Motor neuron (in vitro differentiated cells): Measurements from ENCODE around the gene ARHGEF25. TPM values are rescaled to one million over a fixed set of nuclear protein-coding genes. Genes with fewer than 3 reads are reported as not detected.
A peak's percentile ranks its signal among the peaks of the same experiment; 100 is the strongest.

ENCODE experiments used
- ATAC-seq, 8 experiments: fragments of 200-7000 bp; cut with Tn5 transposase; replicated peaks in 6 of 8; 2 replicates each; pipeline ENCODE4 v1.8.0; 2021; ENCODE audit warnings: mild to moderate bottlenecking in 8 of 8, moderate library complexity in 8 of 8
- H3K27ac ChIP-seq, 2 donors: fragments of 250-450 bp; sonication (Bioruptor Pico); 2 replicates each; pipeline ENCODE4 v1.9.0; 2021; ENCODE audit warnings: antibody characterized with exemption in 2 of 2, mild to moderate bottlenecking in 2 of 2, moderate library complexity in 1 of 2
- H3K4me1 ChIP-seq, 2 donors: fragments of 250-450 bp; sonication (Bioruptor Pico); replicated peaks in 1 of 2; 2 replicates each; pipeline ENCODE4 v1.6.1; 2021; ENCODE audit warnings: antibody characterized with exemption in 2 of 2, mild to moderate bottlenecking in 2 of 2, moderate library complexity in 1 of 2
- H3K4me3 ChIP-seq, 5 donors: fragments of 250-450 bp; sonication (Bioruptor Pico); 2 replicates each; pipeline ENCODE4 v1.9.0; 2021; ENCODE audit warnings: antibody characterized with exemption in 5 of 5, mild to moderate bottlenecking in 5 of 5, moderate library complexity in 4 of 5
- WGBS, 10 experiments: fragments of 450-650 bp; shearing (Covaris generic); methylation state at CpG; one replicate each; pipeline ENCODE4 v1.0.0; 2022; 5-methylcytosine and 5-hydroxymethylcytosine counted together
- in situ Hi-C, 9 experiments: fragments of 400-800 bp; cut with MboI; loops; one replicate each; pipeline ENCODE4 v1.15.0; 2021; ENCODE audit warnings: low sequenced_read_pairs in 9 of 9, low pct_unique_long_range_greater_than_20kb in 2 of 9; ENCODE audit not compliant: unreplicated experiment in 9 of 9
- total RNA-seq, 8 experiments: library from RNA; unstranded; fragments of 300-600 nt; gene quantifications; 2 replicates each; pipeline versions ENCODE4 v1.2.3 to v1.2.4, GENCODE V29; 2022

ARHGEF25 gene
- total RNA-seq, 8 experiments from 2014 or later, result 16.1 to 28.5 (median 17.9) TPM

DNA sequence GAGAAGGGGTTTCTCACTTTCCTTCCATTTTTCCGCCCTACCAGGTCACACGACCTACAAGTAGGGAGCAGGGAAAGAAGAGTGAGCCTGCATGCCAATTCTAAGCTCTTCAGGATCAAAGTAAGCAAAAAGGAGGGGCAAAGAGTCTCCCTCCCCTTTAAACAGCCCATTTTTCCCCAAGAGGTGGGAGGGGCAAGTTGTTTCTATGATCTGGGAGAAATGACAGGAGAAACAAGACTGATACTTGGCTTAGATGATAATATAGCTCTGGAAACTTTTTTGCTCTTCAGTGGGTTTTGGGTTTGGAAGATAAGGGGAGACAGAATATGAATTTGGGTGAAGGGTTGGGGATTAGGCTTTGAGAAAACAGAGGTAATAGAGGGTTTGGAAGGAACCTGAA, 4.8 kb upstream of the ARHGEF25 start:
- no peak overlapping the region for H3K4me3 ChIP-seq
- H3K27ac ChIP-seq, result no peak overlapping the region
- WGBS, 10 experiments, result 71 to 83% methylated on average over 2 of the region's 2 CpGs; no CpG with 5 or more reads in 8 of the 10 experiments
- peaks cover 27 to 36% of the 10 kb centered on the region in 2 donors for H3K4me1 ChIP-seq
- in situ Hi-C loops, result no loop called here
- no peak for ATAC-seq

DNA sequence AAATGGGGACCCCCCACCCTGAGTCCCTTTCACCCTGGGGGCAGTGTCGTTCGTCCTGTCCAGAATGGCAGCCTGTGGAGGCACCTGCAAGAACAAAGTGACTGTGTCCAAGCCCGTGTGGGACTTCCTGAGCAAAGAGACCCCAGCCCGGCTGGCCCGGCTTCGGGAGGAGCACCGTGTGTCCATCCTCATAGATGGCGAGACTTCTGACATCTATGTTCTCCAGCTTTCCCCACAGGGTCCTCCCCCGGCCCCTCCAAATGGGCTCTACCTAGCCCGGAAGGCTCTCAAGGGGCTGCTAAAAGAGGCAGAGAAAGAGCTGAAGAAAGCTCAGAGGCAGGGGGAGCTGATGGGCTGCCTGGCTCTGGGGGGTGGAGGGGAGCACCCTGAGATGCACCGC, 4.4 kb upstream of the ARHGEF25 start:
- no peak overlapping the region for H3K4me3 ChIP-seq
- ATAC-seq, result no peak
- WGBS, 10 experiments, result 97 to 100% (median 100%) methylated on average over 2 to 5 of the region's 11 CpGs; no CpG with 5 or more reads in 7 of the 10 experiments
- no peak overlapping the region for H3K27ac ChIP-seq
- in situ Hi-C loops, result no loop called here
- H3K4me1 ChIP-seq, result peaks cover 29 to 38% of the 10 kb centered on the region in 2 donors

DNA sequence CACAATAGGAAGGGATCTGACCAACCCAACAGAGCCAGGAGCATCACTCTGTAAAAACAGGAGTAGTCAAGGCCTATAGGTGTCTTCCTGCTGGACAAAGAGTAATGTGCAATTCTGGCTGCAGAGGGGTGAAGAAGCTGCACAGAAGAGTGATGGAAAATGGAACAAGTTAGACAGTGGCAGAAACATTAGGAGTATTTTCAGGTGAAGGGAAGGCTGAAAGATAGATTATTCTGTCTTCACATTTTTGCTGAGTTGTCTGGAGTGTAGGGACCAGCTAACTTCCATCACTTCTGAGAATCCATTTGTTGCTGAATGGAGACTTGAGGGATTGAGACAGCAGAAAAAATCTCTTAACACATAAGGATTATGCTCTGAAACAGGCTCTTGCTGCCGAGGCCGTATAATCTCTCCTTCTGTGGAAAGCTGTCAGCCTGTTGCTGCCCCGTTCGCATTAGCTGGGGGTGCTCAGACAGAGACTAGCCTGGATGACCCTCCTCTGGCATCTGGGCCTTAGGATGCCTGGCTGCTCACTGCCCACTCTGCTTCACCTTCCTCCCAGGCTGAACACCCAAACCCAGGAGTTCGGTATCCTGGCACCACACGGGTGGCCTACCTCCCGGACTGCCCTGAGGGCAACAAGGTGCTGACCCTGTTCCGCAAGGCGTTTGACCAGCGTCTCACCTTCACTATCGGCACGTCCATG, 3.1 kb upstream of the ARHGEF25 start:
- ATAC-seq, result no peak
- in situ Hi-C loops, result no loop called here
- WGBS, 10 experiments, result 77 to 93% (median 85%) methylated on average over 2 to 6 of the region's 12 CpGs; no CpG with 5 or more reads in 6 of the 10 experiments
- peaks cover 39 to 47% of the 10 kb centered on the region in 2 donors for H3K4me1 ChIP-seq
- no peak overlapping the region for H3K27ac ChIP-seq
- H3K4me3 ChIP-seq, result no peak overlapping the region

DNA sequence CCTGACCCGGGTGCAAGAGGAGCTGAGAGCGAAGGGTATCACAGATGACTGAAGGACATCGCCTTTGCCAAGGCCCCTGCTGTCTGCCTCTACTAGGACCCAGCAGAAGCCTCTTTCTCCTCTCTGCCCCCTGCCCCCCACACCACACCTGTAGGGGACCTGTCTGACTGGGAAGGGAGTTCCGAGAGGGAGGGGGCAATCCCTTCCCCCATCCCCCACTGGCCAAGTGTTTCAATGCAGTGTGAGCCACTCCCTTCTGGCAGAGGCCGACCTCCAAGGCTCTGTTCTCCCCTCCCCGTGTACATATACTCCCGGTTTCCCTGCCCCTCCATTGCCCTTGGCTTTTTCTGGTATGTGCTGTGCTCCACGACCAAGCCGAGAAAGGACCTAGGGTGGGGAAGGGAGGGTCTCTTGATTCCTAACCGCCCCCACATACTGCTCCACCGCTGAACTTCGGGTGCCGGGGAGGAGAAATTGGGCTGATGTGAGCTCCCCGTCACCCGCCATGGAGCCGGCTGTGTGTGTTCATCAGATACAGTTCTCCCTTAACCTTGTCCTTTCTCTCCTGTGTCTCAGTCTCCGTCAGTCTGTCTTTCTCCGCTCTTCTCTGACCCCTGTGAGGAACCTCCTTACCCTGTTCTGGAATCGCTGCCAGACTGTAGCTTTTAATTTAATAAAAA, 2.0 kb upstream of the ARHGEF25 start:
- 0 to 73% (median 33%) methylated on average over 1 to 4 of the region's 19 CpGs; no CpG with 5 or more reads in 5 of the 10 experiments for WGBS, 10 experiments
- Histone ChIP-seq H3K4me1 (peaks cover 30 to 38% of the 10 kb centered on the region in 2 donors), H3K4me3 (no peak overlapping the region), H3K27ac (no peak overlapping the region)
- ATAC-seq, result peak in 1 of 8 experiments; percentile 2
- in situ Hi-C loops, result no loop called here

DNA sequence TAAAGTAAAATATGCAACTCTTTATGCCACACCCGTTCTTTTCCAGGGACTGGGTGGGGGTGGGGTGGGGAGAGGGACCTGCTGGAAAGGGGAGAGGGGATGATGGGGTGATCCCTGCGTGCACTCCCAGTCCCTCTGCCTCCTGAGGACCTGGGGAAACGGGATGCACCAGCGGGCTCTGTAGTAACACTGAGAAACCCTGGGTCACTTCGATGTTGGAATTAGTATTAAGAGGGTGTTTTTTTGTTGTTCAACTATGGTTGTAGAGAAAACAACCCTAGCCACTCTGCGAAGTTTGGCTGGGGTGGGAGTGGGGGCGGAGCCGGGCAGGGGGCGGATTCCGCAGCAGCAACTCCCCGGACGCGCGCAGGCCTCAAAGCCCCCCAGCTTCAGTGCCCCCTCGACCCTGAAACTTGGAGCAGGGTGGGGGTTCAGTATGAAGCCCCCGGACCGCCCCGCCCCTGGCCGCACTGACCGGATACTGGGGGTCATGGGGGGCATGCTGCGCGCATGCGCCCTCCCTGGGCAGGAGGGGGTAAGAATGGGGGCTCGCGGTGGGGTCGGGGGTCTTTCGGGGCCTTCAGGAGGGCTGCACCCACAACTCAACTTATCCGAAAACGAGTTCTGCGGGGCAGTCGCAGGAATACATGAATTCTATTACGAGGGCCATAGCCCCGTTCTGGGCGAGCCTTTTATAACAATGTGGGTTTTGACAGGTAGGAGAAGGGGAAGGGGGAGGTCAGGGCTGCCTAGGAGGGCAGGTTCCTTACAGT, 1.3 kb upstream of the ARHGEF25 start:
- Histone ChIP-seq H3K4me1 (peaks cover 29 to 36% of the 10 kb centered on the region in 2 donors), H3K27ac (peak overlapping the region in 1 of 2 donors; percentile 94), H3K4me3 (peak overlapping the region in 2 of 5 donors; percentile 46 to 50)
- in situ Hi-C loops, result no loop called here
- ATAC-seq, result peak in 2 of 8 experiments; percentile 3 to 5
- 0 to 30% (median 20%) methylated on average over 1 to 3 of the region's 34 CpGs; no CpG with 5 or more reads in 7 of the 10 experiments for WGBS, 10 experiments

DNA sequence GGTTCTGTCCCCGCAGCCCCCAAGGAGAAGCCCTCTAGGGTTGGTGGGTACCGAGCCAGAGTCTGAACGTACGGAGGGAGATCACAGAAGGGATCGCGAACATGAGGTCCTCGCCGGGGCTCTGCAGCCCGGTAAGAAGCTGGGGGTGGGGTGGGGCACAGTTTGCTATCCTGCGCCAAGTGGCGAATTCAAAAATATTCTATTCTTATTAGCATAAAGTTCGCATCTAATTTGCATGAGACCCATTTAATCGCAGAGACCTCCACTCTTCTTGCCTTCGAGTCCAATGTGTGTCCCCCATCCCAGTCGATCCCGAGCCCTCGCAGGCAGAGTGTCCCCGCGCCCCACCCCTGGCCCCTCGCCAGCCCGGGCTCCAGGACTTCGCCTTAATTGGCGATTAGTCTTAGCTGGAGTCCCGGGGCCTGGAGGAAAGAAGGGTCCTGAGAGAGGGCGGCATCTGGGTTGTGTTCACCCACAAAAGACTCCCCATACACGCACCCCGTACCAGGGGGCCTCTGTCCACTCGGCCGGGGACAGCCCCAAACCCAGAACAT, 604 bp upstream of the ARHGEF25 start:
- peak in 5 of 8 experiments; percentile 6 to 56 (median 18) for ATAC-seq
- peak overlapping the region; percentile 40 to 70 (median 50) for H3K4me3 ChIP-seq
- in situ Hi-C loops, result no loop called here
- peak overlapping the region; percentile 83 to 94 for H3K27ac ChIP-seq
- 0 to 20% (median 7%) methylated on average over 1 to 3 of the region's 29 CpGs; no CpG with 5 or more reads in 6 of the 10 experiments for WGBS, 10 experiments
- H3K4me1 ChIP-seq, result peaks cover 27 to 31% of the 10 kb centered on the region in 2 donors

DNA sequence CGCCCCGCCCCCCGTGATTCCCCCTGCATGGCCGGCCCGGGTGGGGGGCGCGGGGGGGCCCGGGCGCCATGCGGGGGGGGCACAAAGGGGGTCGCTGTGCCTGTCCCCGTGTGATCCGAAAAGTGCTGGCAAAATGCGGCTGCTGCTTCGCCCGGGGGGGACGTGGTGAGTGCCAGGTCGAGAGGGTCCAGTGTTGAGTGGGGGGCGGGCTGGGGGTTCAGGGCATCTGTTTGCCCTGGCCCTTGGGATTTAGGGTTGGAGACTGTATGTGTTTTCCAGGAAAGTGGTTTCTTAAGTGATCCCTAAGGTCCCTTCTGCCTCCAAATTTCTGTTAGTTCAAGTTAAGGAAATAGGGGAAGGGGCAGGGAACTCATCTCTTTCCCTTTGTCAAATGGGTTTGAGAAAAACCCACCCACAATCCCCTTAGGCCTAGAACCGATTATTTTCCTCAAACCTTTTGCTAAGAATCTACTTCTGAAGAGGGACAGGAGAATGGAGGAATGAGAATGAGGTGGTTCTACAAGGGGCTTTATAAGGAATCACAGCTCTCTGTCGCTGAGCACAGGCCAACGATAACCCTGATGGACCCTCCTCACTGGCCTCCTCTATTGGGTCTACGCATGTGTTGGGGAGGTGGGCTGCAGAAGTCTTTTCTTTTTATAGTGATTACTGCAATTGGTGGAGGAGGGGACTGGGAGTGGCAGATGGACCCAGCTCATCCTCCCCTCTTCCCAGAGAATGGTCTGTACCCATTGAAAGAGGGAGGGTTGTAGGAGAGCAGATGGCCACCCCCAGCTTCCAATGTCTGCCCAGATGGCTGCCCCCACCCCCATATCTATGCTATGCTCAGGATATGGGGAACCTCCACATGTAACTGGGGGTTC, 834 bp downstream of the ARHGEF25 start:
- H3K4me1 ChIP-seq, result peaks cover 22 to 26% of the 10 kb centered on the region in 2 donors
- WGBS, 10 experiments, result 0 to 57% (median 24%) methylated on average over 1 to 3 of the region's 23 CpGs; no CpG with 5 or more reads in 4 of the 10 experiments
- in situ Hi-C loops, result no loop called here
- ATAC-seq, result peak in 3 of 8 experiments; percentile 0 to 9 (median 1)
- peak overlapping the region; percentile 40 to 70 (median 50) for H3K4me3 ChIP-seq
- H3K27ac ChIP-seq, result peak overlapping the region; percentile 83 to 94

DNA sequence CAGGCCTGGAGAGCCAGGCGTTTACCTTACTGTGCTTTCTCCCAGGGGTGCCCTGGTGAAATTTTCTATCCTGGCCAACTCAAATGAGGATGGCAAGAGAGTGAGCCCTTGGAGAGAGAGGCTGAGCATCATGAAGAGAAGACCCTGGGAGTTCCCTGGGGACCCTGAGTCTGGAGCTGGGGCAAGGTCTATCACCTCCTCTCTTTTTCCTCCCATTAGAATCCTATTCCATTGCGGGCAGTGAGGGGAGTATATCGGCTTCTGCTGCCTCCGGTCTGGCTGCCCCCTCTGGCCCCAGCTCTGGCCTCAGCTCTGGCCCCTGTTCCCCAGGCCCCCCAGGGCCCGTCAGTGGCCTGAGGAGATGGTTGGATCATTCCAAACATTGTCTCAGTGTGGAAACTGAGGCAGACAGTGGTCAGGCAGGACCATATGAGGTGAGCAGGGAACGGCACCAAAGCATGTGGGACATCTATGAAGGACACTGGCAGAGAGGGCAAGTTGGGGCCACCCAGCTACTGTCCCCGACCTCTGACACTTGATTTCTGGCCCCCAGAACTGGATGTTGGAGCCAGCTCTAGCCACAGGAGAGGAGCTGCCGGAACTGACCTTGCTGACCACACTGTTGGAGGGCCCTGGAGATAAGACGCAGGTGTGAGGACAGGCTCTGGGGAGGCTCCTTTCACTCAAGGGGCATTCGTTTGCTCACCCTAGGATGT, 1.6 kb downstream of the ARHGEF25 start:
- in situ Hi-C loops, result no loop called here
- 80 to 100% (median 100%) methylated on average over 1 to 4 of the region's 10 CpGs; no CpG with 5 or more reads in 5 of the 10 experiments for WGBS, 10 experiments
- ATAC-seq, result no peak
- Histone ChIP-seq H3K4me1 (peaks cover 22 to 26% of the 10 kb centered on the region in 2 donors), H3K27ac (peak overlapping the region in 1 of 2 donors; percentile 94), H3K4me3 (peak overlapping the region in 2 of 5 donors; percentile 46 to 70)

DNA sequence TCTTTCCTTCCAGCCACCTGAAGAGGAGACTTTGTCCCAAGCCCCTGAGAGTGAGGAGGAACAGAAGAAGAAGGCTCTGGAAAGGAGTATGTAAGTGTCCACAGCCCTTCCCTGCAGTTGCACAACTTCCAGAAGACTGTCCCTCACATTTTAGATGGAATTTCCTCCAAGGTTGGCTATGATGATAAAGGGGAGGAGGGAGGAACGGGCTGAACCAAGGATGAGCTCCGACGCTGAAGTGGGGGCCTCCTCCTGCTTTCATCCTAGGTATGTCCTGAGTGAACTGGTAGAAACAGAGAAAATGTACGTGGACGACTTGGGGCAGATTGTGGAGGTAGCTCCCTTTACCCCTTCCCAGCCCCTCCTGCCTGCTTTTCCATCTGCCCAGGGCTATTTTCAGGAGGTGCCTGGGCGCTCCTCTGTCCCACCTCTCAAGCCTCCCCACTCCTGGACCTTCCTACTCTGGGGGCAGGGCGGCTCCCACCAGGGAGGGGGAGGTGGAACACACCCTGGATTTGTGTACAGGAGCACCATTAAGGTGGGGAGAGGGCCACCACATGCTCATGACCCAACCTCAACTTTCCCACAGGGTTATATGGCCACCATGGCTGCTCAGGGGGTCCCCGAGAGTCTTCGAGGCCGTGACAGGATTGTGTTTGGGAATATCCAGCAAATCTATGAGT, 2.3 kb downstream of the ARHGEF25 start:
- no peak overlapping the region for H3K27ac ChIP-seq
- no peak for ATAC-seq
- WGBS, 10 experiments, result 80 to 100% (median 88%) methylated on average over 1 to 7 of the region's 10 CpGs; no CpG with 5 or more reads in 5 of the 10 experiments
- H3K4me1 ChIP-seq, result peaks cover 22 to 26% of the 10 kb centered on the region in 2 donors
- in situ Hi-C loops, result no loop called here
- no peak overlapping the region for H3K4me3 ChIP-seq

DNA sequence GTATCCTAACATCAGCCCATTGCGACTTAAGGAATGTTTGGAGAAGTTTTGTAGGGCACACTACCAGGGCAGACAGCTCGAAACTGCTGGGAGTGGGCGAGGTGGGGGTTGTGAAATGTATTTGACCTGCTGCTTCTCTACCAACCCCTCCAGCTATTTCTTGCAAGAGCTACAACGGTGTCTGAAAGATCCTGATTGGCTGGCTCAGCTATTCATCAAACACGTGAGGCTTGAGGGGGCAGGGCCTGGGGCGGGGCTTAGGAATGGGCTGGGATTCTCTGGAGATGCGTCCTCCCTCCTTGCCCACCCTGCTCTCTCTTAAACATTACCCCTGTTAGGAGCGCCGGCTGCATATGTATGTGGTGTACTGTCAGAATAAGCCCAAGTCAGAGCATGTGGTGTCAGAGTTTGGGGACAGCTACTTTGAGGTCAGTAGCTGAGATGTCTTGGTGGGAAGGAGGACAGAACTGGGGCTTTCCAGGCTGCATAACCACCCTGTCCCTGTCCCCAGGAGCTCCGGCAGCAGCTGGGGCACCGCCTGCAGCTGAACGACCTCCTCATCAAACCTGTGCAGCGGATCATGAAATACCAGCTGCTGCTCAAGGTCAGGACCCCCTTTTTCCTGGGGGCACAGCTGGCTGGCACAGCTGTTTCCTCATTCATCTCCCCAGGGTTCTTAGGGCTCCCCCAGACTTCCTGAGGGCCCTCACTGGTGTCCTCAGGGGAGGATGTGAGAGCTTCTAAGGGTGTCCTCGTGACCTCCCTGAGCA, 3.1 kb downstream of the ARHGEF25 start:
- no peak overlapping the region for H3K27ac ChIP-seq

More for the DNA sequence above, 3.1 kb downstream of the ARHGEF25 start:
- in situ Hi-C loops, result no loop called here
- ATAC-seq, result peak in 1 of 8 experiments; percentile 6
- Histone ChIP-seq H3K4me3 (no peak overlapping the region), H3K4me1 (peaks cover 22 to 26% of the 10 kb centered on the region in 2 donors)
- WGBS, 10 experiments, result 0 to 95% (median 60%) methylated on average over 2 to 8 of the region's 14 CpGs; no CpG with 5 or more reads in 3 of the 10 experiments
